Endothelial cell (in vitro differentiated cells): ENCODE results near the gene MRPS27. TPM values are rescaled to one million over a fixed set of nuclear protein-coding genes. Genes with fewer than 3 reads are reported as not detected.

Source experiments
- DNase-seq: peaks from one replicate; pipeline ENCODE4 v3.0.0; 2021; ENCODE audit warnings: low spot score
- H3K27ac Mint-ChIP-seq: one replicate; pipeline ENCODE4 v1.8.0; 2021; ENCODE audit warnings: mixed read lengths, inconsistent platforms; ENCODE audit not compliant: unreplicated experiment
- H3K27me3 Mint-ChIP-seq: one replicate; pipeline ENCODE4 v1.8.0; 2021; ENCODE audit warnings: mild to moderate bottlenecking, moderate library complexity, mixed read lengths, inconsistent platforms; ENCODE audit not compliant: unreplicated experiment
- H3K36me3 Mint-ChIP-seq: one replicate; pipeline ENCODE4 v1.8.0; 2021; ENCODE audit warnings: mild to moderate bottlenecking, low read depth, mixed read lengths, inconsistent platforms; ENCODE audit not compliant: unreplicated experiment
- H3K4me1 Mint-ChIP-seq: one replicate; pipeline ENCODE4 v1.8.0; 2021; ENCODE audit warnings: mild to moderate bottlenecking, mixed read lengths, inconsistent platforms; ENCODE audit not compliant: unreplicated experiment
- H3K4me3 Mint-ChIP-seq: one replicate; pipeline ENCODE4 v1.8.0; 2021; ENCODE audit warnings: mild to moderate bottlenecking, mixed read lengths, inconsistent platforms; ENCODE audit not compliant: unreplicated experiment
- H3K9me3 Mint-ChIP-seq: one replicate; pipeline ENCODE4 v1.8.0; 2021; ENCODE audit warnings: mixed read lengths, inconsistent platforms; ENCODE audit not compliant: unreplicated experiment
- long read RNA-seq: library from polyadenylated mRNA; unstranded; transcript quantifications from one replicate; pipeline ENCODE4 v2.0.0, GENCODE V29; 2020; ENCODE audit not compliant: unreplicated experiment
- total RNA-seq: library from RNA; stranded (reverse); fragmentation: NEBNext Ultra II Directional; extraction: Animal tissue kit (Norgen Biotek cat#: 25700); gene quantifications from one replicate; pipeline ENCODE4 v1.2.1, GENCODE V29; 2021; ENCODE audit not compliant: unreplicated experiment
- TF ChIP-seq, protein P1 (sequence below): fragments of 200-600 bp; sonication (generic); IDR thresholded peaks from one replicate; pipeline ENCODE4 v1.5.0; 2021; ENCODE audit warnings: antibody characterized with exemption; ENCODE audit not compliant: unreplicated experiment

The MRPS27 gene
- 62.8 TPM for total RNA-seq
- long read RNA-seq, transcript MRPS27-201 (11 exons, 2,785 nt) = major isoform, 69 of 85 reads
- long read RNA-seq, transcript MRPS27-202 (11 exons, 2,628 nt) = minor isoform, 5 of 85 reads
- long read RNA-seq, partial matches to known transcripts = 2 of 85 reads
- long read RNA-seq, other reads (novel, unspliced or antisense) = 8 of 85 reads

DNA sequence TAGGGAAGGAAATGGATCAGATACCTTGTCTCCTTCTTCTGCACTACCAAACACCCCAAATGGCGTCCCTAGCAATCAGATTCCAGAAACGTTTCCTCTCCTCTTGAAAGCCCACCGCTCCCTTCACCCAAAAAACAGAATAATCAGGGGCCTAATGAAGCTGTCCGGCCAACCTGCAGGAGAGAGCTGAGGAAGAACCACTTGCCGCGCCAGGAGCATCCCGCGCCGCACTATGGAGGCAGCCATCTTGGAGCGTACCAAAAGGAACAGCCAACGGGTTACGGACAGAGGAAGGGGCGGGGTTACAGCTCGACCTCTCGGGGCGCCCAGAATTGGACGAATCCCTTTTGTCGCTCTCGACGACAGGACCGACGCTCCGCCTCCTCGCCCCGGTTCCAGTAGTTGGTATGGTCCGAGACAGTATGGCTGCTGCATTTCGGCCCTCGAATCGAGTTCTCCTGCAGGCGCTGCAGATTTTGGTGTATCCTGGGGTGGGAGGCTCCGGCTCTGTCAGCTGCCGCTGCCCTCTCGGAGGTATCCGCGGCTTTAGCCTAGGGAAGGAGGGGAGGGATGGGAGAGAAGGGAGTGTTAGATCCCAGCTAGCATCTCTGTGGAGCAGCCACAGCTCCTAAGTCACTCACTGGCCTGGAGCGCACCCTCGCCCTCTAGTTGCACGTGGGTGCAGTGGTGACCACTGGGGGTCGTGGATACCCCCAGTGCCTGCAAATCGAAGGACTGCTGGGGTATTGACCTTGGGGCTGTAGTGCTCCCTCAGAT, at the start of gene MRPS27, which contains the start of gene PTCD2:
Gene MRPS27 (minus strand): TSS at position 265 of the 777 bp plus-strand sequence. CDS start 19 bp downstream, at position 246.
Gene PTCD2 (plus strand): TSS at position 398 of the 777 bp plus-strand sequence. CDS start 10 bp downstream, at position 408.
- peaks cover 6% of the 10 kb centered on the region for H3K4me1 Mint-ChIP-seq
- TF ChIP-seq, protein P1, sequence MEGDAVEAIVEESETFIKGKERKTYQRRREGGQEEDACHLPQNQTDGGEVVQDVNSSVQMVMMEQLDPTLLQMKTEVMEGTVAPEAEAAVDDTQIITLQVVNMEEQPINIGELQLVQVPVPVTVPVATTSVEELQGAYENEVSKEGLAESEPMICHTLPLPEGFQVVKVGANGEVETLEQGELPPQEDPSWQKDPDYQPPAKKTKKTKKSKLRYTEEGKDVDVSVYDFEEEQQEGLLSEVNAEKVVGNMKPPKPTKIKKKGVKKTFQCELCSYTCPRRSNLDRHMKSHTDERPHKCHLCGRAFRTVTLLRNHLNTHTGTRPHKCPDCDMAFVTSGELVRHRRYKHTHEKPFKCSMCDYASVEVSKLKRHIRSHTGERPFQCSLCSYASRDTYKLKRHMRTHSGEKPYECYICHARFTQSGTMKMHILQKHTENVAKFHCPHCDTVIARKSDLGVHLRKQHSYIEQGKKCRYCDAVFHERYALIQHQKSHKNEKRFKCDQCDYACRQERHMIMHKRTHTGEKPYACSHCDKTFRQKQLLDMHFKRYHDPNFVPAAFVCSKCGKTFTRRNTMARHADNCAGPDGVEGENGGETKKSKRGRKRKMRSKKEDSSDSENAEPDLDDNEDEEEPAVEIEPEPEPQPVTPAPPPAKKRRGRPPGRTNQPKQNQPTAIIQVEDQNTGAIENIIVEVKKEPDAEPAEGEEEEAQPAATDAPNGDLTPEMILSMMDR = no peak
- peak; percentile 91 for DNase-seq
- H3K27ac Mint-ChIP-seq = peak within 1 kb of the TSS; percentile 58
- peak within 1 kb of the TSS; percentile 98 for H3K4me3 Mint-ChIP-seq
- H3K9me3 Mint-ChIP-seq = no peaks in the 10 kb centered on the region
- H3K27me3 Mint-ChIP-seq = no peaks in the 10 kb centered on the region
- peaks cover 9% of the 10 kb centered on the region for H3K36me3 Mint-ChIP-seq

GRCh38 chr5:72369711-72370110, 49.7 kb upstream of the MRPS27 start:
- Mint-ChIP-seq H3K9me3 (no peaks in the 10 kb centered on the region), H3K4me1 (peaks cover 4% of the 10 kb centered on the region), H3K27ac (no peak overlapping the region), H3K27me3 (peaks cover 2% of the 10 kb centered on the region), H3K36me3 (no peaks in the 10 kb centered on the region), H3K4me3 (no peak overlapping the region)
- no peak for DNase-seq
- TF ChIP-seq, protein P1 = no peak

- H3K4me3 Mint-ChIP-seq = no peak overlapping the region
- peaks cover 4% of the 10 kb centered on the region for H3K4me1 Mint-ChIP-seq
- TF ChIP-seq, protein P1 = no peak
- DNase-seq = no peak
- H3K36me3 Mint-ChIP-seq = no peaks in the 10 kb centered on the region
- no peak overlapping the region for H3K27ac Mint-ChIP-seq
- peaks cover 2% of the 10 kb centered on the region for H3K27me3 Mint-ChIP-seq
- no peaks in the 10 kb centered on the region for H3K9me3 Mint-ChIP-seq
These were observed 49.3 kb upstream of the MRPS27 start for GRCh38 chr5:72369301-72369700.

DNA sequence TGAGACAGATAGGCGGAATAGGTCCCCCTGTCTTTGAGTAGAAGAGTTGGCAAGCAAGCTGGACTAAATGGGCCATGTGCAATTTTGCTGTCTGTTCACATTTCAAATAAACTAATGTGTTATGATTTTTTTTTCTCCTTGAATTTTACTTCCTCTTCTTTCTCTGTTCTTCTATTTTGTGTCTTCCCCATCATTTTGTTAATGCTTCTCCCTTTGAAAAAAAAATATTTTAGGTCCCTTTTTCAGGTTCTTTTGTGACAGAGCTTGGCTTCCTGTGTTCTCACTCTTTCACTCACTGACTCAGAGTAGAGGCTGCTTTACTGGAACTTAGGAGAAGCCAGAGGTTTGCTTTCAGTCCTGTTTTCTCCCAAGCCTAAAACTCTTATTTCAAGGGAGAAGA, 48.2 kb upstream of the MRPS27 start:
- H3K27me3 Mint-ChIP-seq = peaks cover 2% of the 10 kb centered on the region
- no peak for DNase-seq
- H3K4me3 Mint-ChIP-seq = no peak overlapping the region
- no peaks in the 10 kb centered on the region for H3K36me3 Mint-ChIP-seq
- peaks cover 4% of the 10 kb centered on the region for H3K4me1 Mint-ChIP-seq
- H3K27ac Mint-ChIP-seq = no peak overlapping the region
- TF ChIP-seq, protein P1 = no peak
- H3K9me3 Mint-ChIP-seq = no peaks in the 10 kb centered on the region
